MCF 10A (cell line): ENCODE results near the gene TRABD. TPM values are rescaled to one million over a fixed set of nuclear protein-coding genes. Genes with fewer than 3 reads are reported as not detected.

Experiments used
- BruUV-seq: library from RNA; stranded (reverse); fragments of 400-500 nt; replicated peaks from 2 replicates; lab custom pipeline; 2021; lab: Mats Ljungman, UMichigan
- CTCF ChIA-PET: fragments of 300-600 bp; sonication (Branson Sonifier 250); formaldehyde crosslinking; extraction: SDS; loops from one replicate; lab custom pipeline; 2021; ENCODE audit warnings: antibody characterized with exemption, inconsistent platforms; lab: Yijun Ruan, JAX
- POLR2A ChIA-PET: fragments of 300-600, 350-650 bp; sonication (Branson Sonifier 250); formaldehyde crosslinking; extraction: SDS; loops from one replicate; lab custom pipeline; 2020; ENCODE audit warnings: antibody characterized with exemption, inconsistent platforms; lab: Yijun Ruan, JAX
- DNase-seq: peaks from one replicate; pipeline ENCODE4 v3.0.0-alpha.2; 2018; ENCODE audit not compliant: unreplicated experiment
- H3K27ac Mint-ChIP-seq: one replicate; pipeline ENCODE4 v1.8.0; 2022; ENCODE audit warnings: mild to moderate bottlenecking, low read depth, mixed read lengths; ENCODE audit not compliant: unreplicated experiment
- H3K27me3 Mint-ChIP-seq: one replicate; pipeline ENCODE4 v1.8.0; 2022; ENCODE audit warnings: mixed read lengths; ENCODE audit not compliant: insufficient read depth, unreplicated experiment
- H3K36me3 Mint-ChIP-seq: one replicate; pipeline ENCODE4 v1.8.0; 2022; ENCODE audit warnings: mild to moderate bottlenecking, moderate library complexity, mixed read lengths; ENCODE audit not compliant: insufficient read depth, unreplicated experiment
- H3K4me1 Mint-ChIP-seq: one replicate; pipeline ENCODE4 v1.8.0; 2022; ENCODE audit warnings: mixed read lengths; ENCODE audit not compliant: insufficient read depth, unreplicated experiment
- H3K4me3 Mint-ChIP-seq: one replicate; pipeline ENCODE4 v1.8.0; 2022; ENCODE audit warnings: mild to moderate bottlenecking, moderate library complexity, mixed read lengths; ENCODE audit not compliant: unreplicated experiment
- H3K9me3 Mint-ChIP-seq: one replicate; pipeline ENCODE4 v1.8.0; 2022; ENCODE audit warnings: mixed read lengths; ENCODE audit not compliant: unreplicated experiment
- intact Hi-C: fragments of 100-400 bp; cut with micrococcal nuclease; formaldehyde crosslinking; loops from 2 replicates; pipeline ENCODE4 v1.14.1; 2022
- total RNA-seq: library from RNA; stranded (reverse); gene quantifications from 2 replicates; pipeline ENCODE4 v1.2.3, GENCODE V29; 2022
- TF ChIP-seq, protein P1 (sequence below): fragments of 200-600 bp; IDR thresholded peaks from one replicate; pipeline ENCODE4 v1.8.0; 2022; ENCODE audit warnings: antibody characterized with exemption, mild to moderate bottlenecking; ENCODE audit not compliant: unreplicated experiment

The TRABD gene
- total RNA-seq, 1 experiment from 2014 or later: 63.8 TPM

DNA sequence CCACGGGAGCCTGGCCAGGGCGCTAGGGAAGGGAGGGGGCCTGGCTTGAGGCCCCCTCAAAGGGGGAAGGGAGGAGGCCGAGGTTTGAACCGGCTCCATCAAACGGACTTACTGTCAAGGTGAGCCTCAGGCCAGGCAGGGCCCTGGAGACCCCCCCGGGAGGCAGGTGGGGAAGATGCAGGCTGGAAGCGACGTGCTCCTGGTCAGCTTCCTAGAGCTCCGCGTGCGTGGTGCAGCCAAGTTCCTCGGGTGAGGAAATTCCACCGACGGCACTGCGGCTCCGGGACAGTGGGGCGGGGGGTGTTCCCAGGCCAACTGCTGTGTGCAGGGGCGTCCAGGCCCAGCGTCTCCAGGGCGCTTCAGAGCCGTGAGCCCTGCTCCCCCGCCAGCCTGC is 7.2 kb upstream of the TRABD start:
- Mint-ChIP-seq H3K9me3 (no peaks in the 10 kb centered on the region), H3K36me3 (no peaks in the 10 kb centered on the region), H3K4me3 (no peak overlapping the region), H3K4me1 (no peaks in the 10 kb centered on the region), H3K27ac (no peak overlapping the region), H3K27me3 (no peaks in the 10 kb centered on the region)
- intact Hi-C loops: no loop called here
- TF ChIP-seq, protein P1, sequence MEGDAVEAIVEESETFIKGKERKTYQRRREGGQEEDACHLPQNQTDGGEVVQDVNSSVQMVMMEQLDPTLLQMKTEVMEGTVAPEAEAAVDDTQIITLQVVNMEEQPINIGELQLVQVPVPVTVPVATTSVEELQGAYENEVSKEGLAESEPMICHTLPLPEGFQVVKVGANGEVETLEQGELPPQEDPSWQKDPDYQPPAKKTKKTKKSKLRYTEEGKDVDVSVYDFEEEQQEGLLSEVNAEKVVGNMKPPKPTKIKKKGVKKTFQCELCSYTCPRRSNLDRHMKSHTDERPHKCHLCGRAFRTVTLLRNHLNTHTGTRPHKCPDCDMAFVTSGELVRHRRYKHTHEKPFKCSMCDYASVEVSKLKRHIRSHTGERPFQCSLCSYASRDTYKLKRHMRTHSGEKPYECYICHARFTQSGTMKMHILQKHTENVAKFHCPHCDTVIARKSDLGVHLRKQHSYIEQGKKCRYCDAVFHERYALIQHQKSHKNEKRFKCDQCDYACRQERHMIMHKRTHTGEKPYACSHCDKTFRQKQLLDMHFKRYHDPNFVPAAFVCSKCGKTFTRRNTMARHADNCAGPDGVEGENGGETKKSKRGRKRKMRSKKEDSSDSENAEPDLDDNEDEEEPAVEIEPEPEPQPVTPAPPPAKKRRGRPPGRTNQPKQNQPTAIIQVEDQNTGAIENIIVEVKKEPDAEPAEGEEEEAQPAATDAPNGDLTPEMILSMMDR: no peak
- no TSS peak for BruUV-seq
- ChIA-PET POLR2A (no interaction called here), CTCF (no interaction called here)
- DNase-seq: no peak

DNA sequence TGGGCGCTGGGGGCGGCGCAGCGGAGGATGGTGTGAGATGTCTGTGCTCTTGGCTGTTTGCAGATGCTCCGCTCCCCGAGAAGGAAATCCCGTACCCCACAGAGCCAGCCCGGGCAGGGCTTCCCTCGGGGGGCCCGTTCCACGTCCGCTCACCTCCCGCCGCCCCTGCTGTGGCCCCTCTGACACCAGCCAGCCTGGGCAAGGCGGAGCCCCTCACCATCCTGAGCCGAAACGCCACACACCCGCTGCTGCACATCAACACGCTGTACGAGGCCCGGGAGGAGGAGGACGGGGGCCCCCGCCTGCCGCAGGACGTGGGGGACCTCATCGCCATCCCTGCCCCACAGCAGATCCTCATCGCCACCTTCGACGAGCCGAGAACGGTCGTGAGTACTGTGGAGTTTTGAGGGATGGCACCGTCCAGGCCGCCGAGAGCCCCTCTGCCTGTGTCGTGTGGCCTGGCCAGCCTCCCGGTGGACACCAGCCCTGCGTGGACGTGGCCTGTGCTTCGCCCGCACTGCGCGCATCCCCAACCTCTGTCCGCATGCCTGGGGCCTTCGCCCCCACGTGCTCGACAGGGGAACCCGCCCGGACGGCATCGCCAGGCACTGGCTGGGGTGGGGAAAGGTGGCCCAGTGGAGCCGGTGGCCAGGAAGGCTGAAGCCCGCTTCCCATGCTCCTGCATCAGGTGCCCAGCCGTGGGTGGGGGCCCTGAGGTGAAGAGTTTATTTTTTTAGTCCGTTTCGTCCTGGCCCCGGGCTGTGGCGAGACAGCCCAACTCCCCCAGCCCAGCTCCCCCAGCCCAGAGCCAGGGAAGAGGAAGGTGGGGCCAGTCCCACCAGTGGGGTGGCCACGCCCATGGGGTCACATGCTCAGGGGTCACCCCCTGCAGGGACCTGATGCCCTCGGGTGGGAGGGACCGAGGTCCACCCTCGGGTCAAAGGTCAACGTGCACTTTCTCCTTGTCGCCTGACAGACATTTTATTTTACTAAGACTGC is 6.5 kb upstream of the TRABD start:
- no peaks in the 10 kb centered on the region for H3K9me3 Mint-ChIP-seq

DNA sequence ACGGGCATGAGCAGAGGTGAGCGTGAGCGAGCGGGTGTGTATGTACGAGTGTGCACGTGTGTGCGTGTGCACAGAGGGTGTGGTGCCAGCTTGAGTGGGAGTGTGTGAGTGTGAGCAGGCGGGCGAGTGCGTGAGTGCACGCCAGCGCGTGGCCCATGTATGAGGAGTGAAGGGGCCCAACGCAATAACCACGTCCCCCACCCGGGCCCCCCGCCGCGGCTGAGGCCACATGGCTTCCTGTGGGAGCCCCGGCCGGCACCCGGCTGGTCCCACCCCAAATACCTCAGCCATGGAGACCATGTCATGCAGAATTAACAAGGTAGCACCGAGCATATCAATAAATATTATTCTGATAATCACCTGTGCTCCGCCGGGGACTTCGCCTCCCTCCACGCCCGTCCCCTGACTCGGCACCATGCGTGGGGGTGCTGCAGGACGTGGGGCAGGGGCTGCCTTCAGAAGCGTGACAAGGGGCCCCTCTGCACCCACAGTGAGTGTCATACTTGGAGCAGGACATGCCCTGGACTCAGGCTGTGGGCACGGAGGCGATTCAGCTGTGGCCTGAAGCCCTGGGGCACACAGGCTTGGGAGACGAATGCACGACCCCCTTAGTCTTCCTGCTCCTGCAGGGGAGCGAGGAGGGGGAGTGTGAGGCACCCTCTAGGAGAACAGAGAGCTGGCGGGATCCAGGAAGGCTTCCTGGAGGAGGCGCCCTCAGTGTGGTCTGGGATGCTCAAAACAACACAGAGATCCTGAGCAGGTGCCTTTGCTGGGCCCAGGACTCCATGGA is 5.6 kb upstream of the TRABD start:
- ChIA-PET CTCF (interaction anchor here (0.6 to 1.5 kb wide), 3 partner anchors 10 to 31 kb away, joined by 4 to 6 read pairs (median 4); no protein-coding TSS in a partner anchor), POLR2A (no interaction called here)
- Mint-ChIP-seq H3K9me3 (no peaks in the 10 kb centered on the region), H3K4me3 (no peak overlapping the region), H3K4me1 (no peaks in the 10 kb centered on the region), H3K27me3 (no peaks in the 10 kb centered on the region), H3K36me3 (no peaks in the 10 kb centered on the region), H3K27ac (no peak overlapping the region)
- no TSS peak for BruUV-seq
- intact Hi-C loops: no loop called here
- DNase-seq: no peak
- TF ChIP-seq, protein P1: no peak

More for the DNA sequence above, 6.5 kb upstream of the TRABD start:
- CTCF ChIA-PET: interaction anchor here (1.5 kb wide), 1 partner anchor 30 kb away, joined by 6 read pairs; no protein-coding TSS in a partner anchor
- H3K36me3 Mint-ChIP-seq: no peaks in the 10 kb centered on the region
- BruUV-seq: no TSS peak
- no peak overlapping the region for H3K4me3 Mint-ChIP-seq
- no peak for DNase-seq
- POLR2A ChIA-PET: no interaction called here
- intact Hi-C loops: no loop called here
- H3K4me1 Mint-ChIP-seq: no peaks in the 10 kb centered on the region
- no peak overlapping the region for H3K27ac Mint-ChIP-seq
- H3K27me3 Mint-ChIP-seq: no peaks in the 10 kb centered on the region
- TF ChIP-seq, protein P1: no peak
